Mucosa of descending colon (tissue), 3 donors: ENCODE data around the gene KRT20. TPM values are rescaled to one million over a fixed set of nuclear protein-coding genes. Genes with fewer than 3 reads are reported as not detected.
"Not testable (repeated sequence)": the region's sequence is repeated elsewhere in the genome, so short reads cannot be mapped to it uniquely, and the experiment has no call there.

Source experiments
- ATAC-seq: fragments of 200-7000 bp; cut with Tn5 transposase; one replicate; pipeline ENCODE4 v1.9.1; 2020; ENCODE audit warnings: mild to moderate bottlenecking, moderate library complexity
- DNase-seq, 3 donors: peaks; one replicate each; pipeline ENCODE4 v3.0.0-alpha.2; 2020
- H3K36me3 ChIP-seq: fragments of 200-600 bp; one replicate; pipeline ENCODE4 v1.8.0; 2021; ENCODE audit warnings: low read depth, mild to moderate bottlenecking
- H3K4me1 ChIP-seq: fragments of 200-600 bp; one replicate; pipeline ENCODE4 v1.8.0; 2021; ENCODE audit warnings: low read depth, mild to moderate bottlenecking
- H3K4me3 ChIP-seq: fragments of 200-600 bp; one replicate; pipeline ENCODE4 v1.8.0; 2021; ENCODE audit warnings: mild to moderate bottlenecking
- H3K9me3 ChIP-seq: fragments of 200-600 bp; one replicate; pipeline ENCODE4 v1.8.0; 2021; ENCODE audit warnings: mild to moderate bottlenecking
- intact Hi-C, 2 donors: fragments of 100-400 bp; cut with DNase I in 1 of 2; cut with micrococcal nuclease in 1 of 2; formaldehyde crosslinking; loops; one replicate each; pipeline versions ENCODE4 v1.11.0 to v1.11.1; 2022; cut with DNase I, micrococcal nuclease
- total RNA-seq, 3 donors: library from RNA; stranded (reverse); fragmentation: NEBNext Ultra II Directional in 2 of 3; extraction: Animal tissue kit (Norgen Biotek cat#: 25700) in 2 of 3; gene quantifications; one replicate each; pipeline versions ENCODE4 v1.2.1 to v1.2.4, GENCODE V29; 2021 to 2023
- TF ChIP-seq, protein P1 (sequence below): fragments of 200-600 bp; IDR thresholded peaks from one replicate; pipeline ENCODE4 v1.8.0; 2022; ENCODE audit warnings: antibody characterized with exemption, mild to moderate bottlenecking
- donor health status: DM: no; HTN: no; CAD: no; lungs with moderate emphysema.
- donor health status: DM: no; HTN: no; CAD: no.
- donor health status: DM: no; HTN: yes; CAD: no.

KRT20 gene
- total RNA-seq, 3 donors from 2014 or later: 553 to 1,810 (median 1,312) TPM

DNA sequence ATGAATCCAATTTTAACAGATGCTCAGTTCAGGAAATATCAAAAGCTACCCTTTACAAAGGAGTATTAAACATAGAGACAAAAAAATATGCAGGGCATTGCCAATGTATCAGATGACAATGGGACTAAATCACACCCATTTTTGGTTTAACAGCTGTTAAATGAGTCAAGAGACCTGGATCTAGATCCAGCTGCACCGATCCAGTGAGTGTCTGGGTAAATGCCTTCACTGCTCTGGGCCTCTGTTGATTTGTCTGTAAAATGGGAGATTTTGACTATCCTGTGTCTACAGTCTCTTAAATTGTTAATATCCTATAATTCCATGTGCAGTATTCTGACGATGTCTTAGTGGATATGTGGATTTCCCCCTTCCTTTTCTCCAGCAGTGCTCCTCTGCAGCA, 36.0 kb upstream of the KRT20 start:
- TF ChIP-seq, protein P1, sequence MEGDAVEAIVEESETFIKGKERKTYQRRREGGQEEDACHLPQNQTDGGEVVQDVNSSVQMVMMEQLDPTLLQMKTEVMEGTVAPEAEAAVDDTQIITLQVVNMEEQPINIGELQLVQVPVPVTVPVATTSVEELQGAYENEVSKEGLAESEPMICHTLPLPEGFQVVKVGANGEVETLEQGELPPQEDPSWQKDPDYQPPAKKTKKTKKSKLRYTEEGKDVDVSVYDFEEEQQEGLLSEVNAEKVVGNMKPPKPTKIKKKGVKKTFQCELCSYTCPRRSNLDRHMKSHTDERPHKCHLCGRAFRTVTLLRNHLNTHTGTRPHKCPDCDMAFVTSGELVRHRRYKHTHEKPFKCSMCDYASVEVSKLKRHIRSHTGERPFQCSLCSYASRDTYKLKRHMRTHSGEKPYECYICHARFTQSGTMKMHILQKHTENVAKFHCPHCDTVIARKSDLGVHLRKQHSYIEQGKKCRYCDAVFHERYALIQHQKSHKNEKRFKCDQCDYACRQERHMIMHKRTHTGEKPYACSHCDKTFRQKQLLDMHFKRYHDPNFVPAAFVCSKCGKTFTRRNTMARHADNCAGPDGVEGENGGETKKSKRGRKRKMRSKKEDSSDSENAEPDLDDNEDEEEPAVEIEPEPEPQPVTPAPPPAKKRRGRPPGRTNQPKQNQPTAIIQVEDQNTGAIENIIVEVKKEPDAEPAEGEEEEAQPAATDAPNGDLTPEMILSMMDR: no peak
- ATAC-seq: no peak
- H3K36me3 ChIP-seq: no peaks in the 10 kb centered on the region
- H3K9me3 ChIP-seq: no peaks in the 10 kb centered on the region
- no peak overlapping the region for H3K4me3 ChIP-seq
- no peak for DNase-seq
- intact Hi-C loops: no loop called here
- H3K4me1 ChIP-seq: no peaks in the 10 kb centered on the region

DNA sequence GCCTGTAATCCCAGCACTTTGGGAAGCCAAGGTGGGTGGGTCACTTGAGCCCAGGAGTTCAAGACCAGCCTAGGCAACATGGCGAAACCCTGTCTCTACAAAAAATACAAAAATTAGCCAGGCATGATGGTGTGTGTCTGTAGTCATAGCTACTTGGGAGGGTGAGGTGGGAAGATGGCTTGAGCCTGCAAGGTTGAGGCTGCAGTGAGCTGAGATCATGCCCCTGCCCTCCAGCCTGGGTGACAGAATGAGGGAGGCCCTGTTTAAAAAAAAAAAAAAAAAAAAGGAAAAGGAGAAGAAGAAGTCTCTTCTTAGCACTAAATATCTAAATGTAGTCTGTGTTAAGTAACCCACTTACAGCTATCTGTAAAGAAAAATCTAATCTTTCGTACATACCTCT, 32.1 kb upstream of the KRT20 start:
- H3K36me3 ChIP-seq, DNase-seq, intact Hi-C loops, H3K4me3 ChIP-seq, H3K9me3 ChIP-seq, ATAC-seq, H3K4me1 ChIP-seq: not testable (repeated sequence)

DNA sequence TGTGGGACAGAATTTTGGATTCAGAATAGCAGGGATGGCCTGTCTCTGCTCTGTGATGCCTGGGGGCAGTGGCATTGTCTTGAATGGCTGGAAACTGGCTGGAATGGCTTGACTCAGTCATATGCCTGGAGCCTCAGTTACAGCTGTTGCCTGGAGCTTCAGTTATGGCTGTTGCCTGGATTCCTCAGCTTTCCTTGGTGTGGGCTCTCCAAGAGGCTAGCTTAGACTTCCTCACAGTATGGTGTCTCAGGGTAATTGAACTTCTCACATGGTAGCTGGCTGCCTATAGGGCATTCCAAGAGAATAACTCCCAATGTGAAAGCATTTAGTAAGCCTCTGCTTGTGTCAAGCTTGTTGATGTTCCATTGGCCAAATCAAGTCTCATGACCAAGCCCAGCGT, 31.3 kb upstream of the KRT20 start:
- no peaks in the 10 kb centered on the region for H3K36me3 ChIP-seq
- TF ChIP-seq, protein P1: no peak
- intact Hi-C loops: no loop called here
- ATAC-seq: no peak
- no peak overlapping the region for H3K4me3 ChIP-seq
- H3K4me1 ChIP-seq: no peaks in the 10 kb centered on the region
- H3K9me3 ChIP-seq: no peaks in the 10 kb centered on the region
- no peak for DNase-seq

DNA sequence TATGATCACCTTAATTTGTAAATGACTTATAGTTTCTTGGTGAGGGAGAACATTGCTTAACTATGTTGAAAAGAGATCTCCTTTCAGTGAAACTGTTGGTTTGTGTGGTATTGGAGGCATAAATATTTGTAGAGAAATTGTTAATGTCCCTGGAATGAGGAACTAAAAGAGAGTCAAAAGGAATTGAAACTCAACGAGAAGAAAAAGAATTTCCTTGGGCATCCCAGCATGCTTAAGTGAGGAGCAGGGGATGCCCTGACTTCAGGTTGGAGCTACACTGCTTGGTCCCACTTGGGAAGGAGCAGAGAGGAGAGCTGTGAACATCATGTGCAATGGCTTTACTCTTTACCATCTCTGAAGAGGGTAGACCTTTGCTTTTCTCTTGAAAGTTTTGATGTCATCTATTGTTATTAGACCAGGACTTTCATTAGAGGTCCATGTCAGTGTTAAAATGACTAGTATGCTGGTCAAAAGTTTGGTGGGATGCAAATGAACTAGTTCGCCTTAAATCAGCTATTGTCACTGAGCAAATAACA, 30.7 kb upstream of the KRT20 start:
- H3K36me3 ChIP-seq: no peaks in the 10 kb centered on the region
- H3K9me3 ChIP-seq: no peaks in the 10 kb centered on the region
- no peaks in the 10 kb centered on the region for H3K4me1 ChIP-seq
- TF ChIP-seq, protein P1: no peak
- no peak for DNase-seq
- intact Hi-C loops: no loop called here
- no peak for ATAC-seq
- H3K4me3 ChIP-seq: no peak overlapping the region

DNA sequence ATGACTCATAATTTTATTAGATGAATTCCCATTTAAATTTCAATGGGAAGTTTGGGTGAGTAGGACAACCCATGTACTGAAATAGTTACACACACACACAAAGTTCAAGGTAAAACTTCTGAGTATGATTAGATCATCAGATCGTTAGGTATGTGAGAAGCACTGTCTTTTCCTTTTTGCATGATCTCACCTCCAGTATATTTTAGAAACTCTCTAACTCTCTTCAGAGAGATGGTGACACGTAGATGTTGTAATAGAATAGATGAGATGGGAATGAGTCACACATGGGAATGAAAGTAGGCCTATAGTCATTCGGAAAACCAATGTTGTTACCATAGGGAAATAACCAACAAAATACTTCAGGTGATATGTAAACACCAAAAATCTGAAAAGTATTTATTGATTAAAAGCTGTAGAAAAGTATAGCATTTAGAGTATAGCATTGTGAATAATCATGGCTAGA, 30.2 kb upstream of the KRT20 start:
- peak; percentile 35 for ATAC-seq

DNA sequence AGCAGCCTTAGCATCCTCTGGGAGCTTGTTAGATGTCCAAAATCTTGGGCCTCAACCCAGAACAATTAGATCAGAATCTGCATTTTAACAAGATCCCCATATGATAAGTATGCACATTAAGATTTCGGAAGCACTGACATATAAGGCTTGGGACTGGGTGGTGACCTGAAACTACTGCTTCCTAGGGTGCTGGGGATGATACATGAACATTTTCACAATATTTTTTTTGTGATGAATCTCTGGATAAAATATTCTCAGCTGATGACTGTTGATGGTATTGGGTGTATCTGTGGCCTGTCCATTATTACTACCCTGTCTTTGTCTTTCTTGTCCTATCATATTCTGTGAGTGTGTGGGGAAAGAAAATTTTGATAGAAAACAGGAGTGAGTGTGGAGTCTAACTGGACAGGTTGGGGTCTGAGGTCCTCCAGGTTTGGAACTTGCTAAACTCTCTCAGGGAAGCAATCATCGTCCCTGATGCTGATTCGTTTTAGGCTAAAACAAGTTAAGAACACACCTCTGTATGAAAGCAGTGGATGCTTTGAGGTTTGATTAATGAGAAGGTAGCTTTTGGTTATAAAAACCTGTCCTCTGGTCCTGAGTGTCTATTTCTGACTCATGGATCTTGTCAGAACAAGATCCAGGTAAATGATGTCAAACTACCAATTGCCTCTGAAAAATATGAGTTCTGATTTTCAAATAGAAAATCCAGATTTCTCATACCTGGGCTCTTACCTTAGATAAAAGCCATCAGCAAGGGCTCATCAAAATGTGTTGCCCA, 29.2 kb upstream of the KRT20 start:
- ATAC-seq (no peak), DNase-seq (no peak)
- H3K36me3 ChIP-seq: no peaks in the 10 kb centered on the region
- no peak overlapping the region for H3K4me3 ChIP-seq
- H3K4me1 ChIP-seq: peaks cover 7% of the 10 kb centered on the region
- TF ChIP-seq, protein P1: no peak
- intact Hi-C loops: no loop called here
- no peaks in the 10 kb centered on the region for H3K9me3 ChIP-seq

More for the DNA sequence above, 30.2 kb upstream of the KRT20 start:
- H3K4me1 ChIP-seq: no peaks in the 10 kb centered on the region
- TF ChIP-seq, protein P1: no peak
- no peak for DNase-seq
- intact Hi-C loops: no loop called here
- H3K9me3 ChIP-seq: no peaks in the 10 kb centered on the region
- H3K36me3 ChIP-seq: no peaks in the 10 kb centered on the region
- H3K4me3 ChIP-seq: no peak overlapping the region
